SW480 (cell line): ENCODE measurements around the gene EXOSC7.
A peak's percentile ranks its signal among the peaks of the same experiment; 100 is the strongest.

Experiments
- DNase-seq: peaks from one replicate; pipeline ENCODE4 v3.0.0-alpha.2; 2016; ENCODE audit warnings: low spot score

Gene EXOSC7

DNA sequence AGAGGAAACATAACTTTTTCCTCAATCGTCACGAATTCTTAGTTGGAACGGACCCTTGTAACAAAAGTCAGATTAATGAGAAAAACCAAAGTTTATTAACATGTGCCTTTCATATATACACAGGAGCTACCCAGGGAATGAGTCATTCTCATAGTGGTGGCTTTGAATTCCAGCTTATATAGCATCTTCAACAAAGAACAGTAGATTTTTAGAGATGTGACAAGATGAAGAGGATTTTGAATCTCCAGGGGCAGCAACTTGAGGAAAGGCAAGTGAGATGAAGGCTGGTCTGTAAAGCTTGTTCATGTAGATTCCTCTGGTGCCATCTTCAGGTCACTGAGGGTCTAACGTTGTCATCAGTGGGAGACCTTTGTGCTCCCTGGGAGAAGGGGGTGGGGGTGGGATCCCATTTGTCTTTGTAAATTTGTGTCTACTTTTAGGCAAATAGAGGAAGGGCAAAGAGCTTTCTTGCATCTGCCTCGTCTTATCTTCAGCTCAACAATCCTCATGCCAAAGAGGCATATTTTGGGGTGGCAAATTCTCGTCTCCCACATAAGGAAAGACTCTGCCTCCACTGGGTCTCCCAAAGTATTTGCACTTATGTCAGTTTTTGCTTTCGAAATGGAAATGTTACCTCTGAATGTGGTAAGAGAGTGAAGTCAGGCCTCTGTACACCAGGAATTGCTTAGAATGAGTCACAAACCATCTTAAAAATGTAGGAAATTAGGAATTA is 79.5 kb downstream of the EXOSC7 start:
- DNase-seq, result peak; percentile 64

DNA sequence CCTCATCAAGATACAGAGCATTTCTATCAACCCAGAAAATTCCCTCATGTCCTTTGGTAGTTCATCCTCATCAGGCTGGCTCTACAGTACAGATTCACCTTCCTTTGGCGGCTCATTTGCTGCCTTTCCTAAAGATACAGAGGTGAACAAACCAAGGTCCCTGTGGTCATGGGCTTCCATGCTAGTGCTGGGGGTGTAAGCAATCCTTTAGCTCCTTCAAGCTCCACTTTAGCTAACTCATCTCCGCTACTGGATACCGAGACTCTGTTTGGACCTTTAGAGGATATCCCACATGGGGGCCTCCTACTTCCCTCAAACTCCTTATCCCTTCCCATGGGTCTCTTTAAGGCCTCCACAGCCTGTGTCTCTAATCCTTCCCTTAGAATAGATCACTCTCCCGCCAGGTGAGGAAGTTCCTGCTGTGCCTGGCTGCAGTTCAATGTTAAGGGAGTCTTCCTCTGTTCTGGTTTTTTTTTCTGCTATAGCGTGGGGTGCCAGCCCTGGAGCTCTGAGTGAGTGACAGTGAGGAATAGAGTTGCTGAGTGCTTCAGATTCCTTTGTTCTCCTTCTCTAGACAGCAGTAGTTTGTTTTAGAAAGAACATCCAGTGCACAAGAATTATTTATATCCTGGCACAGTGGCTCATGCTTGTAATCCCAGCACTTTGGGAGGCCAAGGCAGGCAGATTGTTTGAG is 80.7 kb downstream of the EXOSC7 start:
- no peak for DNase-seq

GRCh38 chr3:45057557-45057956 is 81.5 kb downstream of the EXOSC7 start:
- no peak for DNase-seq

- DNase-seq, result no peak
These were observed 83.1 kb downstream of the EXOSC7 start for GRCh38 chr3:45059132-45059531.

- DNase-seq, result no peak
These were observed 84.3 kb downstream of the EXOSC7 start for GRCh38 chr3:45060165-45060892.
